DND-41 (cell line): Measurements from ENCODE around the gene ABLIM2.

ENCODE experiments used
- EZH2 ChIP-seq: IDR thresholded peaks from 3 replicates; pipeline ENCODE4 v1.6.1; 2012; ENCODE audit warnings: borderline replicate concordance, low read depth, mild to moderate bottlenecking, moderate library complexity, low read length, inconsistent platforms; ENCODE audit not compliant: severe bottlenecking
- TF ChIP-seq, protein P1 (sequence below): IDR thresholded peaks from 2 replicates; pipeline ENCODE4 v1.5.1; 2012; ENCODE audit warnings: borderline replicate concordance, low read length, moderate library complexity, mild to moderate bottlenecking; ENCODE audit not compliant: poor library complexity, severe bottlenecking; ENCODE audit errors: extremely low read depth

DNA sequence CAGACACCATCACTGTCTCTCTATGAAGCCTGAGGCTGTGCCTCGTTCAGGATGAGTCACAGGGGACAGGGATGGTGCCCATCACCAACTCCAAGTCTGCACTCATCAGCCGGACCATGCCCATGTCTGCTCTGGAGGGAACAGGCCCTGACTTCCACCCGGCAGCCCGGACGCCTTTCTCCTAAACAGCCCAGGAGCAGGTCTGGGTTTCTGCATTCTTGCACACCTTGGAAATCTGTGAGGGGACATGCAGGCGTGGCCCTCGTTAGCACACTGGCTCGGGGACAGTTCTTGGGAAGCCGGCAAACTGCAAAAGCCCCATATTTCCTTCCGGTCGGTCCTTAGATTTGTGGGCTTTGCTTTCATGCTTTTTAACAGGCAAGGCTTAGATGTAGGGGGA lies 151.0 kb downstream of the ABLIM2 start:
- TF ChIP-seq, protein P1, sequence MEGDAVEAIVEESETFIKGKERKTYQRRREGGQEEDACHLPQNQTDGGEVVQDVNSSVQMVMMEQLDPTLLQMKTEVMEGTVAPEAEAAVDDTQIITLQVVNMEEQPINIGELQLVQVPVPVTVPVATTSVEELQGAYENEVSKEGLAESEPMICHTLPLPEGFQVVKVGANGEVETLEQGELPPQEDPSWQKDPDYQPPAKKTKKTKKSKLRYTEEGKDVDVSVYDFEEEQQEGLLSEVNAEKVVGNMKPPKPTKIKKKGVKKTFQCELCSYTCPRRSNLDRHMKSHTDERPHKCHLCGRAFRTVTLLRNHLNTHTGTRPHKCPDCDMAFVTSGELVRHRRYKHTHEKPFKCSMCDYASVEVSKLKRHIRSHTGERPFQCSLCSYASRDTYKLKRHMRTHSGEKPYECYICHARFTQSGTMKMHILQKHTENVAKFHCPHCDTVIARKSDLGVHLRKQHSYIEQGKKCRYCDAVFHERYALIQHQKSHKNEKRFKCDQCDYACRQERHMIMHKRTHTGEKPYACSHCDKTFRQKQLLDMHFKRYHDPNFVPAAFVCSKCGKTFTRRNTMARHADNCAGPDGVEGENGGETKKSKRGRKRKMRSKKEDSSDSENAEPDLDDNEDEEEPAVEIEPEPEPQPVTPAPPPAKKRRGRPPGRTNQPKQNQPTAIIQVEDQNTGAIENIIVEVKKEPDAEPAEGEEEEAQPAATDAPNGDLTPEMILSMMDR, result no peak
- TF ChIP-seq EZH2, result no peak
